Left forelimb (tissue), 1 donor: ENCODE measurements around the gene ST6GALNAC4.

Experiments
- DNase-seq: peaks from one replicate; pipeline ENCODE4 v3.0.0-alpha.2; 2018; ENCODE audit warnings: low spot score

ST6GALNAC4 gene

GRCh38 chr9:127912296-127912695 is 4.5 kb downstream of the ST6GALNAC4 start:
- DNase-seq, result no peak

- no peak for DNase-seq
Measured at GRCh38 chr9:127910613-127911205, 6.1 kb downstream of the ST6GALNAC4 start.

- DNase-seq, result no peak
Measured at GRCh38 chr9:127909839-127910273, 7.0 kb downstream of the ST6GALNAC4 start.

GRCh38 chr9:127908660-127908926 is 8.2 kb downstream of the ST6GALNAC4 start:
- DNase-seq, result no peak

- DNase-seq, result no peak
Measured at GRCh38 chr9:127907867-127908659, 8.8 kb downstream of the ST6GALNAC4 start.

- DNase-seq, result no peak
Measured at GRCh38 chr9:127905788-127906191, 11.1 kb downstream of the ST6GALNAC4 start.

GRCh38 chr9:127905004-127905728 is 11.7 kb downstream of the ST6GALNAC4 start:
- no peak for DNase-seq

GRCh38 chr9:127904561-127905003 is 12.3 kb downstream of the ST6GALNAC4 start:
- no peak for DNase-seq

GRCh38 chr9:127903557-127904475 is 13.0 kb downstream of the ST6GALNAC4 start:
- no peak for DNase-seq

GRCh38 chr9:127899128-127899943 is 17.5 kb downstream of the ST6GALNAC4 start, which contains the start of gene ST6GALNAC6:
TSS of gene ST6GALNAC6 (minus strand) at chr9:127899603. CDS start at chr9:127897981, 1,622 bp downstream.
- peak; percentile 86 for DNase-seq

- DNase-seq, result no peak
Measured at GRCh38 chr9:127898433-127899127, 18.3 kb downstream of the ST6GALNAC4 start.

- peak; percentile 89 for DNase-seq
Measured at GRCh38 chr9:127897193-127897692, 19.6 kb downstream of the ST6GALNAC4 start.

- no peak for DNase-seq
Measured at GRCh38 chr9:127896395-127897192, 20.2 kb downstream of the ST6GALNAC4 start.

- no peak for DNase-seq
Measured at GRCh38 chr9:127895811-127896210, 21.0 kb downstream of the ST6GALNAC4 start.

GRCh38 chr9:127893392-127893791 is 23.4 kb downstream of the ST6GALNAC4 start:
- DNase-seq, result no peak

GRCh38 chr9:127892831-127893230 is 24.0 kb downstream of the ST6GALNAC4 start:
- DNase-seq, result no peak

GRCh38 chr9:127890053-127890452 is 26.8 kb downstream of the ST6GALNAC4 start:
- DNase-seq, result no peak

- no peak for DNase-seq
Measured at GRCh38 chr9:127887792-127888191, 29.0 kb downstream of the ST6GALNAC4 start.

- no peak for DNase-seq
Measured at GRCh38 chr9:127886401-127886972, 30.4 kb downstream of the ST6GALNAC4 start.
